Measurements from ENCODE around the gene SLC12A3.

Gene SLC12A3

DNA sequence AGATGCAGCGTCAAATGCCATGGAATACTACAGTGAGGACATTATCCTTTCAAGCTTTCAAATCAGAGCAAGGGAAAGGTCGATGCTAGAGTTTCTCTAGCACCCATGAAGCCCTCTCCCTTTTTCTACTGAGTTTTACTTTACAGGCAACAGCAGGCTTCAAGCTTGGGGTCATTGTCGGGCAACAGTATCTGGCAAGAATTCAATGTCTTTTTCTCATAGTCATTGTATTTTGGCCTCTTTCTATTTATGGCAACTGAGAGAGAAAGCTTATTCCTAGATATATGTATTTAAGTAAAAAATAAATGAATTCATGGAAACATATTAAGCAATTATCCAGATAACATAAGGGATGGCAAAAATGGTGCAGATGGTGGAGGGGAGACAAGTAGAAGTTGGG lies 96.4 kb downstream of the SLC12A3 start:
- TF ChIP-seq, protein P1, sequence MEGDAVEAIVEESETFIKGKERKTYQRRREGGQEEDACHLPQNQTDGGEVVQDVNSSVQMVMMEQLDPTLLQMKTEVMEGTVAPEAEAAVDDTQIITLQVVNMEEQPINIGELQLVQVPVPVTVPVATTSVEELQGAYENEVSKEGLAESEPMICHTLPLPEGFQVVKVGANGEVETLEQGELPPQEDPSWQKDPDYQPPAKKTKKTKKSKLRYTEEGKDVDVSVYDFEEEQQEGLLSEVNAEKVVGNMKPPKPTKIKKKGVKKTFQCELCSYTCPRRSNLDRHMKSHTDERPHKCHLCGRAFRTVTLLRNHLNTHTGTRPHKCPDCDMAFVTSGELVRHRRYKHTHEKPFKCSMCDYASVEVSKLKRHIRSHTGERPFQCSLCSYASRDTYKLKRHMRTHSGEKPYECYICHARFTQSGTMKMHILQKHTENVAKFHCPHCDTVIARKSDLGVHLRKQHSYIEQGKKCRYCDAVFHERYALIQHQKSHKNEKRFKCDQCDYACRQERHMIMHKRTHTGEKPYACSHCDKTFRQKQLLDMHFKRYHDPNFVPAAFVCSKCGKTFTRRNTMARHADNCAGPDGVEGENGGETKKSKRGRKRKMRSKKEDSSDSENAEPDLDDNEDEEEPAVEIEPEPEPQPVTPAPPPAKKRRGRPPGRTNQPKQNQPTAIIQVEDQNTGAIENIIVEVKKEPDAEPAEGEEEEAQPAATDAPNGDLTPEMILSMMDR (IDR thresholded peaks at IDR 0.05): no peak
- no peaks in the 10 kb centered on the region for H3K36me3 ChIP-seq
- H3K27me3 ChIP-seq: no peaks in the 10 kb centered on the region
- H3K4me3 ChIP-seq (ENCODE audit: low read depth in 1 of 2, low read length in 1 of 2): no peak overlapping the region
- H3K4me1 ChIP-seq (ENCODE audit: control insufficient read depth in 1 of 2, insufficient read depth in 1 of 2, low read depth in 1 of 2, low read length in 1 of 2): peaks cover 22 to 26% of the 10 kb centered on the region in 2 experiments
- no peaks in the 10 kb centered on the region for H3K9me3 ChIP-seq
- no peak overlapping the region for H3K27ac ChIP-seq

DNA sequence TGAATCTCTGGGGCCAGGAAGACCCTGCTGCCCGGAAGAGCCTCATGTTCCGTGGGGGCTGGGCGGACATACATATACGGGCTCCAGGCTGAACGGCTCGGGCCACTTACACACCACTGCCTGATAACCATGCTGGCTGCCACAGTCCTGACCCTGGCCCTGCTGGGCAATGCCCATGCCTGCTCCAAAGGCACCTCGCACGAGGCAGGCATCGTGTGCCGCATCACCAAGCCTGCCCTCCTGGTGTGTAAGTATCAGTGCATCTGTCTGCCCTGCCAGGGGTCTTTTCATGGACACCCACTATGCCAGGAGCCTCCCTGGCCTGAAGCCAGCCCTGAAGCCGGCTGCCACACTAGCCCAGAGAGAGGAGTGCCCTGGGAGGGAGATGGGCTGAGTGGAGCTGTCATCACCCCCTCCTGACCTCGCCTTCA lies 96.9 kb downstream of the SLC12A3 start, which contains the start of gene CETP:
CETP (plus strand) TSS at position 100 of the 431 bp plus-strand sequence; CDS start at position 130, 30 bp downstream.
- H3K9me3 ChIP-seq: no peaks in the 10 kb centered on the region
- TF ChIP-seq, protein P1 (IDR thresholded peaks at IDR 0.05): no peak
- H3K27me3 ChIP-seq: no peaks in the 10 kb centered on the region
- no peaks in the 10 kb centered on the region for H3K36me3 ChIP-seq
- H3K4me1 ChIP-seq (ENCODE audit: control insufficient read depth in 1 of 2, insufficient read depth in 1 of 2, low read depth in 1 of 2, low read length in 1 of 2): peaks cover 22 to 26% of the 10 kb centered on the region in 2 experiments
- no peak within 1 kb of the TSS for H3K4me3 ChIP-seq (ENCODE audit: low read depth in 1 of 2, low read length in 1 of 2)
- no peak within 1 kb of the TSS for H3K27ac ChIP-seq

DNA sequence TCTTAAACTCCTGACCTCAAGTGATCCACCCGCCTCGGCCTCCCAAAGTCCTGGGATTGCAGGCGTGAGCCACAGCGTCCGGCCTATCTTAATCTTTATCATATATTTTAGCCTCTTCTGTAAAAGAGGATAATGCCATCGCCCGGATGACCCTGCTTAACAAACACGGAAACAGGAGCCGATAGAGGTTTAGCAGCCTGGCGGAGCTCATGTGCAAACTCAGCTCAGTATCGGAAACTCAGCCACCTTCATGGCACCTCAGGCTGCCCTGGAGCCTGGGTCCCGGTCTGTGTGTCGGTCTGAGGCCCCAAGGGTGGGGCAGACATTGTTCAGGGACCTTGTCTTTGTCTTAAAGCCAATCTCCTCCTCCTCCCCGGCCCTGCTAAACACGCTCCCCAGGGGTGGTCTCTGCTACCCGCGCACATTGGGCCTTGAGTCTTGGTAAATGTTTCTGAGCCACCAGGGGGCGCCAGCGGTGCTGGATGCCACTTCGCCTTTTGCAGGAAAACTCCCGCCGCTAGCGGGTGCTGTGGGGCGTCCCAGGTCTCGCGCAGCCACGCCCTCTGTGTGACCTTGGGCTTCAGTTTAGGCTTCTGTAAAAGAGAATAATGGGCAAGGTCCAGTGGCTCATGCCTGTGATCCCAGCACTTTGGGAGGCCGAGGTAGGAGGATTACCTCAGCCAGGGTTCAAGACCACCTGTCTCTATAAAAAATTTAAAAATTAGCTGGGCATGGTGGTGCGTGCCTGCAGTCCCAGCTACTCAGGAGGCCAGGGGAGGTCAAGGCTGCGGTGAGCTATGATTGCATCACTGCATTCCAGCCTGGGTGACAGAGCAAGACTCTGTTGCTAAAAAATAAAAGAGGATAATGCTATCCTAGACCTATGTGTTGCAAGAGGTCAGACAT lies 99.5 kb downstream of the SLC12A3 start:
- H3K4me1 ChIP-seq (ENCODE audit: control insufficient read depth in 1 of 2, insufficient read depth in 1 of 2, low read depth in 1 of 2, low read length in 1 of 2): peaks cover 31 to 36% of the 10 kb centered on the region in 2 experiments
- no peaks in the 10 kb centered on the region for H3K36me3 ChIP-seq
- H3K4me3 ChIP-seq (ENCODE audit: low read depth in 1 of 2, low read length in 1 of 2): peak overlapping the region in 1 of 2 experiments; percentile 45
- TF ChIP-seq, protein P1 (IDR thresholded peaks at IDR 0.05): peak; percentile 94
- no peaks in the 10 kb centered on the region for H3K9me3 ChIP-seq
- H3K27me3 ChIP-seq: no peaks in the 10 kb centered on the region
- H3K27ac ChIP-seq: peak overlapping the region; percentile 71

Measured in neutrophil (primary cell).